HG02759 (cell line): ENCODE data around the gene HS2ST1.

ENCODE experiments used
- ATAC-seq: cut with Tn5 transposase; IDR thresholded peaks from one replicate; pipeline ENCODE4 v1.9.1; 2021; ENCODE audit warnings: mild to moderate bottlenecking, moderate library complexity; ENCODE audit not compliant: unreplicated experiment

HS2ST1 gene

DNA sequence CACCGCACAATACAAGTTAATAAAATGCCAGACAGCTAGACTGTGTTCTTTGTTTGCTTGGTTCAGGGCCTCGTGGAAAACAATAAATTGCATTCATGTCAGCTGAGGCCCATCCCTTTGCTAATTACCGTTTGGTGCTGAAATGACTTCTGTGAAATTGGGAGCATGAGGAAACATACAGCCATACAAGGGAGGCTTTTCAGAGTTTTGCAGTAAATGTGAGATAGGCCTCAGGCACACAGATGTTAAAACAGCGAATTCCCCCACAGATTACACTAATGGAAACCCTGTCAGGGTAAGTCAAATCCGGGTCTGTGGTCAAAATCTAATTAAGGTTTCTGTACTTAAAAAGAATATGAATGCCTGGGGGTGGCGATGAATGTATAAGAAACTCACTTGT is 240.7 kb downstream of the HS2ST1 start:
- no peak for ATAC-seq

DNA sequence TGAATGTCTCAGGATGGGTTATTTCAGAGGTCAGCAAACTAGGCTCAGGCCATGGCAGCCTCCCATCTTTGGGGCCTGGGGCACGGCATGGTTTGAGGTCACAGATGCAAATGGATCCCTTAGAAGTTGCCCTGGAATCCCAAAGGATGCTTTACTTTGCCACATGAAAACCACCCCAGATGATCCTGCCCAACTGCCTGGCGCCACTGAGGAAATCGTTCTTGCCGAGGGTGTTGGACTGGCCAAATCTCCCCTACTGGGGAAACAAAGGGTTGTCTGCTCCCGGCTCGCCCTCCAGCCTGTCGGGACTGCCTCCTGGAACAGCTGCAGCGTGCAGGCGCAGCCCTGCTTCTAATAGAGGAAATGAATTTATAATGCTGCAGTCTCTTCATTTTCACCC is 241.2 kb downstream of the HS2ST1 start:
- no peak for ATAC-seq

DNA sequence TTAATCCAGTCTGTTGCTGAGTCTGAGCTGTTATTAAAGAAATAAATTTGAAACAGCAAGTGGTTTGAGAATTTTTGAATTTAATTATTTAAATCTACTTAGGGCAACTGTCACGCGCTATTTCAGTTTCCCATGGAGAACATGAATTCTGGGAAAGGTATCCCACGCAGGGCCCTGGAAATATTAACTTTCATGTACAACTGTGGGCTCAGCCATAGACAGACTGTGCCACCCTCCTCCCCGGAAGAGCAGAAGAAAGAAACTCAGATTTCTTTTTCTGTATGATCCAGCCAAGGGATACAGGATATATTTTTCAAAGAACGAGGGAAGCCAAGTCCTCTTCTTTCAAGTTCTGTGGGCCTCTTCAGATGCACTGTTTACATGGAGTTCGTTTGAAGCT is 241.7 kb downstream of the HS2ST1 start:
- no peak for ATAC-seq

- ATAC-seq, result no peak
Measured at GRCh38 chr1:87159378-87159915, 245.0 kb downstream of the HS2ST1 start.
